Measurements from ENCODE around the gene EXOC7.

The EXOC7 gene

DNA sequence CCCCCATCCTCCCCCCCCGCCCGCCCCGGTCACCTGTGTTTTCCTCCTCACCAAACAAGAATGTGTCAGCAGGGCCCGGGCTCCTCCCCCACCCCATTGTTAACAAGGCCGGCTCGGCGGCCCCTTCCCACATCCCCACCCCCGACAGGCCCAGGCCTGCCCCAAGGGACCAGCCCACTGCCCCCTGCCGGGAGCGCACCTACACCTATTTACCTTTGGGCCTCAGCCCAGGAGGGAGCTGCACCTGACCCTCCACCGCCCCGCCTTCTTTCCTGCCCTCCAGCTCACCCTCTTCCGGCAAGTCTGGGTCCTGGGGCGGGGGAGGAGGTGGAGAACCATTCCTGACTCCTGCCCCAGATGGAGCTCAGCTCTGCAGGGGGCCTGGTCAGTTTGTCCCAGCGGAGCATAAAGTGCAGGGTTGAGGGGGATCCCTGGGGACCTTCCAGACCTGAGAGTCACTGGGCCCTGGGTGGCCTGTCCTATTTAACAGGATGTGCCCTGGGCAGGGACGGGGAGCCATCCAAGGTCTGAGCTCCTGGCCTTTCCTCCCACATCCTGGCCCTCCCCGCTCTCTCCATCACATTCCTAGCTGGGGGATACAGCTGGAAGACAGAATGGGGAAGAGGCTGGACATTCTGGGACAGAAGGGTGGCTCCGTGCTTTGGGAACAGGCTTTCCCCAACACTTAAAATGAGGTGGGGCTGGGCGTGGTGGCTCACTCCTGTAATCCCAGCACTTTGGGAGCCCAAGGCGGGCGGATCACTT, 29.2 kb upstream of the EXOC7 start:
- no peak for TF ChIP-seq TAF1 (IDR thresholded peaks at IDR 0.05; ENCODE audit: low read depth)
- peak; percentile 88 for TF ChIP-seq EP300 (IDR thresholded peaks at IDR 0.05; ENCODE audit: borderline replicate concordance)
- 0 out of 2 replicates have a peak, but pooled peaks have one; percentile 11 for TF ChIP-seq CREB1 (IDR thresholded peaks at IDR 0.05; ENCODE audit: low read depth)
- peak; percentile 80 for TF ChIP-seq USF1 (IDR thresholded peaks at IDR 0.05)
- peak; percentile 47; the same call in 1 of the 2 replicates for TF ChIP-seq NFIC (IDR thresholded peaks at IDR 0.05)
- no peak for TF ChIP-seq REST (IDR thresholded peaks at IDR 0.05; ENCODE audit: low read depth)
- TF ChIP-seq ZBTB7A (IDR thresholded peaks at IDR 0.05; ENCODE audit: low read depth), result peak; percentile 76; the same call in 1 of the 2 replicates
- TF ChIP-seq YY1 (IDR thresholded peaks at IDR 0.05; ENCODE audit: low read depth), result no peak
- TF ChIP-seq EGR1 (IDR thresholded peaks at IDR 0.05), result no peak; the same call in none of the 2 replicates
- TF ChIP-seq CEBPB (IDR thresholded peaks at IDR 0.05), result peak; percentile 35; the same call in 1 of the 2 replicates
- TF ChIP-seq FOXM1 (IDR thresholded peaks at IDR 0.05; ENCODE audit: borderline replicate concordance, low read depth), result peak; percentile 69; the same call in 1 of the 2 replicates
- TF ChIP-seq TEAD4 (IDR thresholded peaks at IDR 0.05), result peak; percentile 49
- peak; percentile 94 for TF ChIP-seq TCF12 (IDR thresholded peaks at IDR 0.05; ENCODE audit: low read depth)
- TF ChIP-seq MAX (IDR thresholded peaks at IDR 0.05), result peak; percentile 48
- peak; percentile 17; the same call in 1 of the 2 replicates for TF ChIP-seq RAD21 (IDR thresholded peaks at IDR 0.05; ENCODE audit: low read depth)

DNA sequence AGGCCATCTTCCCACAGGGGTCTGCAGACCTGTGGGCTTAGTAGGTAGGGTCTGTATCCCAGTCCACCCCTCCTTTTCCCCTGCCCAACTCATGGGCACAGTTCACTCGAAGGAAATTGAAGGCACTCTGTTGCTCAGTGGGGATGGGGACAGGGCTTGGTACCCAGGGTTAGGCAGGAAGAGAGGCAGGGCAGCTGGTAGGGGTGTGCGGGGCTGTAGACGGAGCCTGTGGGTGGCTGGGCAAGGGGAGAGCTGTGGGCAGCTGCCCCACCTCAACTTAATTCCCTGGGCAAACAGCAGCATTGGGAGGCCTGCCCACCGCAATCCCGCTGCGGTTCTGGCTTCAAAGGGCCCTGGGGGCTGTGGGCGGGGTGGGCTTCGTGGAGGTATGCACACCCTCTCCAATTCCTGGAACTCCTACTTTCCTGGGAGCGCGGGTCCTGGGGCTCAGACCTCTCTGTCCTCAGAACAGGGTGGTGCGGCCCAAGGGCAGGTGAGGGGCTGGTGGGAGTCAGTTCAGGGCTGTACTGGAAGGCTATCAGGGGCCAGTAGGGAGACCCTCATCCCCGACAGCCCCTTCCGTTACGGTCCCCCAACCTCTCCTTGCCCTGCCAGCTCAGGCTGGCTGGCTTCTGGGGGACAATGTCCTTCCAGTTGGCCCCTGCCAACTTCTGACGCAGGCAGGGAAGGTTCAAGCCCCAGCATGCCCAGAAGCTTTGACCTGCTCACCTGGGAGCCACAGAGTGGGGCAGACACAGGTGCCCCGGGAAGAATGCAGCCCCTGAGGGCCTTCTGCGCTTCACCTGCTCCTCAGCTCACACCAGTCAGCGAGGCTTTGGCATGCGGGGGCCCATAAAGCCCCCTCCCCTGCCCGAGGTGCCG, 28.3 kb upstream of the EXOC7 start:
- no peak for TF ChIP-seq YY1 (IDR thresholded peaks at IDR 0.05; ENCODE audit: low read depth)
- TF ChIP-seq EP300 (IDR thresholded peaks at IDR 0.05; ENCODE audit: borderline replicate concordance), result no peak
- no peak for TF ChIP-seq RAD21 (IDR thresholded peaks at IDR 0.05; ENCODE audit: low read depth)
- TF ChIP-seq TEAD4 (IDR thresholded peaks at IDR 0.05), result peak; percentile 9; the same call in 1 of the 2 replicates
- TF ChIP-seq TCF12 (IDR thresholded peaks at IDR 0.05; ENCODE audit: low read depth), result no peak
- TF ChIP-seq FOXM1 (IDR thresholded peaks at IDR 0.05; ENCODE audit: borderline replicate concordance, low read depth), result no peak
- no peak for TF ChIP-seq CREB1 (IDR thresholded peaks at IDR 0.05; ENCODE audit: low read depth)
- no peak; the same call in 1 of the 2 replicates for TF ChIP-seq NFIC (IDR thresholded peaks at IDR 0.05)
- no peak for TF ChIP-seq MAX (IDR thresholded peaks at IDR 0.05)
- no peak for TF ChIP-seq EGR1 (IDR thresholded peaks at IDR 0.05)
- TF ChIP-seq TAF1 (IDR thresholded peaks at IDR 0.05; ENCODE audit: low read depth), result no peak
- peak; percentile 80; the same call in 1 of the 2 replicates for TF ChIP-seq ZBTB7A (IDR thresholded peaks at IDR 0.05; ENCODE audit: low read depth)
- no peak for TF ChIP-seq USF1 (IDR thresholded peaks at IDR 0.05)
- TF ChIP-seq REST (IDR thresholded peaks at IDR 0.05; ENCODE audit: low read depth), result no peak
- TF ChIP-seq CEBPB (IDR thresholded peaks at IDR 0.05), result no peak

- no peak for TF ChIP-seq ZBTB7A (IDR thresholded peaks at IDR 0.05; ENCODE audit: low read depth)
- no peak for TF ChIP-seq FOXM1 (IDR thresholded peaks at IDR 0.05; ENCODE audit: borderline replicate concordance, low read depth)
- TF ChIP-seq MAX (IDR thresholded peaks at IDR 0.05), result no peak
- no peak for TF ChIP-seq EGR1 (IDR thresholded peaks at IDR 0.05)
- TF ChIP-seq TAF1 (IDR thresholded peaks at IDR 0.05; ENCODE audit: low read depth), result no peak
- no peak for TF ChIP-seq CEBPB (IDR thresholded peaks at IDR 0.05)
- no peak for TF ChIP-seq EP300 (IDR thresholded peaks at IDR 0.05; ENCODE audit: borderline replicate concordance)
- no peak for TF ChIP-seq USF1 (IDR thresholded peaks at IDR 0.05)
- no peak for TF ChIP-seq YY1 (IDR thresholded peaks at IDR 0.05; ENCODE audit: low read depth)
- no peak for TF ChIP-seq RAD21 (IDR thresholded peaks at IDR 0.05; ENCODE audit: low read depth)
- no peak for TF ChIP-seq TCF12 (IDR thresholded peaks at IDR 0.05; ENCODE audit: low read depth)
- no peak for TF ChIP-seq CREB1 (IDR thresholded peaks at IDR 0.05; ENCODE audit: low read depth)
- no peak for TF ChIP-seq TEAD4 (IDR thresholded peaks at IDR 0.05)
- no peak for TF ChIP-seq REST (IDR thresholded peaks at IDR 0.05; ENCODE audit: low read depth)
- no peak for TF ChIP-seq NFIC (IDR thresholded peaks at IDR 0.05)
Measured at GRCh38 chr17:76131051-76131691, 27.6 kb upstream of the EXOC7 start.

Measured in Ishikawa (cell line).